NCI-H345 treated with DMSO at 0.1 percent for 48 hours (cell line): ENCODE results near the gene FLT3LG.
A peak's percentile ranks its signal among the peaks of the same experiment; 100 is the strongest.

Source experiments
- DNase-seq: peaks from one replicate; lab custom pipeline; 2025; ENCODE audit not compliant: unreplicated experiment; lab: John Stamatoyannopoulos, UW

Gene FLT3LG

DNA sequence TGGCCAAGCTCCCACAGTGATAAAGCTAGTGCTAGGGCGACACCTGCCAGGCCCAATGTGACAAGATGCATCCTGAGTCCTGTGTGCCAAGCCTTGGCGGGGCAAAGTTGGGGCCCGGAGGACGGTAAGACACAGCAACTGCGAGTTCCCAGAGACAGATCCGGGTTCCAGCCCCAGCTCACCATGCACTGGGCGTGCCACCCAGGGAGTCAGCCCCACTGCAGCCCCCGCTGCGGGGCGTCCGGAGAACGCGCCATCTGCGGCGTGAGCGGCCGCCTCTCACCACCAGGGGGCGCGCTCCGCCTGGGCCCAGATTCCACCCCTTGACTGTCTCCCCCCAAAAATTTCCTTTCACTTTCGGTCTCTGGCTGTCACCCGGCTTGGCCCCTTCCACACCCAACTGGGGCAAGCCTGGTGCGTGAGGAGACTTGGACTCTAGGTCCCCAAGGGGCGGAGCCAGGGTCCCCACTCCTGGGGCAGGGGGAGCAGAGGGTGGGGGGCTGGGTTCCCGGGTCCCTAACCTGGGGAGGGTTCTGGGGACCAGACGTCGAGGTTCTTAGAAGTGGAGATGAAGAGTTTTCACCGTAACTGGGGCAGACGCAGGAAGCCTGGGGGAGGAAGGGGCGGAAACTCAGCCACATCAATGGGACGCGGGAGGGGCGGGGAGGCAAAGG, at the start of gene FLT3LG:
FLT3LG (plus strand) TSS at position 348 of the 674 bp plus-strand sequence. CDS start 425 bp downstream, outside the sequence.
- DNase-seq, result peak; percentile 14

DNA sequence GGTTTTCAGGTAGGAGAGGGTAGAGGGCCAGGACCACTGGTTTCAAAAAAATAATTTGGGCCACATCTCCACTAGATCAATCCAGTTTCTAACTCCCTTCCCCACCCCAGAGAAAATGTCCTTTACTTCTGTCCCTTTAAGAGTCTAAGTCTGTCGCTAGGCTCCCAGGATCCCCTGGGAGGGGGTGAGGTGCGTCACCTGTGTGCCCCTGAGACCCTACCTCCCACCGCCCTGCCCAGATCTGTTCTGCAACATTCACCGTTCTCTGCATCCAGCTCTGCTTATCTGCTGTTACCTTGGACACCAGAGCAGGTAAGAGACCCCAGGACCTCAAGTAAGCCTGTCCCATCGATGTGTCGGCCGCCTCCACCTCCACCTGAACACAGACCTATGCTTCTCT, 48.8 kb upstream of the FLT3LG start, which contains the start of gene GFY:
GFY (plus strand) TSS at position 211 of the 400 bp plus-strand sequence. CDS start 1,043 bp downstream, outside the sequence.
- no peak for DNase-seq

DNA sequence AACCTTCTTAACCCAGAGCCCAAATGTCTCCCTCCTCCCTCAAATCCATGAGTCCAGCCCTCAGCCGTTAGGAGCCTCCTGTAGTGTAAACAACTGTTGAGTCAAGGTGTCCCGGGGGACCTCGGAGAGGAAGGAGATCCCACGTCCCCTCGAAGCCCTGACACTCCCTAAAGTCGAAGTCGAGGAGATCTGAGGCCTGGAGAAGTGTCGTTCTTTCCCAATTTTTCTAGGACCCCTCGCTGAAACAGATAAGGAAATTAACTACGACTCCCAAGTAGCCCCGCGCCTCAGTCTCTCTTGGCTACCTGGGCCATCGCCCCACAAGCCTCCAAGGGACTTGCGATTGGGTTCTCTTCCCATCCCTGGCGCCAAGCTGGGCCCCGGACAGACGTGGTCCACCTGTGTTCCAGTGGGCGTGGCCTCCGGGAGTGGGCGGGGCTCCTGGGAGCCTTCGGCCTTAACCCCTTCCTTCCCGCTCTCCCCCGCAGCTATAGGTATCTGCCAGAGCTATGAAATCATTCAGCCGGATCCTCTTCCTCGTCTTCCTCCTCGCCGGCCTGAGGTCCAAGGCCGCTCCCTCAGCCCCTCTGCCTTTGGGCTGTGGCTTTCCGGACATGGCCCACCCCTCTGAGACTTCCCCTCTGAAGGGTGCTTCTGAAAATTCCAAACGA, 48.0 kb upstream of the FLT3LG start:
- no peak for DNase-seq

DNA sequence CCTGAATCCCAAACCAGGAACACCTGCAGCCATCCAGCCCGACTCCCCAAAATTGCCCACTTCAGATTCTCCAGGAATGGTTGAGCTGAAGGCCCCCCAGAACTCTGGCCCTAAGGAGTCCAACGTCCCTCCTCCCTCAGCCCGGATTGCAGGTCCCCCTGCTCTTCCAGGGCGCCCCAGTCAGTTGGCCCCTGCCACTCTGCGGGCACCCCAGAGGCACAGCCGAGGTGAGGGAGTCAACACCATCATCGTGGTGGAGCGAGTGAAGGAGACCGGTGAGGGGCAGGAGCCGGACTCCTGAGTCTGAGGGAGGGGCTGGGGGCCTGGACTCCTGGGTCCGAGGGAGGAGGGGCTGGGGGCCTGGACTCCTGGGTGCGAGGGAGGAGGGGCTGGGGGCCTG, 46.7 kb upstream of the FLT3LG start:
- no peak for DNase-seq

DNA sequence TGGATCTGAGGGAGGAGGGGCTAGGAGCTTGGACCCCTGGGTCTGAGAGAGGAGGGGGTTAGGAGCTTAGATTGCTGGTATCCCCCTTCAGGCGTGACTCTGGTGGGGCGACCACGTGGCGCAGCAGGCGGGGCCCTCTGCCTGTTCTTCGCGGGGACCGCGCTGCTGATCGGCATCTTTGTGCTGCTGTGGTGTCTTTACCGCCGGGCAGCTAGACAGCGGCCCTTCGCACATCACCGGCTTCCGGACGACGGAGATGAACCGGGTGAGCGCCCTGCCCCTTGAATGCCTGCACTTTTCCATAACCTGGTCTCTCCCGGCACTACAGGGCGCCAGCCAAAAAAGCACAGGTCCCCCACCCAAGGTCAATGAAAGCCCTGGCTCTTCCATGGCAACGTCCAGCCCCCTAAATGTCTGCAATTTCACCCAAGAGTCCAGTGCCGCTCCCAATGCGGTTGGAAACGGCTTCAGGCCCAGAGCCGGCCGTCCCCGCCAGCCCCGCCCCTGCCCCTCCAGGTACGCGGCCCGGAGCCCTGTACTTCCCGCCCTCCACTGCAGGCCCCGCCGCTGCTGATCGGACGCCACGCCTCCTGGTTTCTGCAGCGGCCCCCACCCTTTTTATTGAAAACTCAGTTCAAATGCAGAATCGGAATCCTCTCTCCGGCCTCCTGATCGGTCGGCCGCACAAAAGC, 46.0 kb upstream of the FLT3LG start:
- no peak for DNase-seq

- DNase-seq, result no peak
Observed at GRCh38 chr19:49428547-49429451, 45.2 kb upstream of the FLT3LG start.

DNA sequence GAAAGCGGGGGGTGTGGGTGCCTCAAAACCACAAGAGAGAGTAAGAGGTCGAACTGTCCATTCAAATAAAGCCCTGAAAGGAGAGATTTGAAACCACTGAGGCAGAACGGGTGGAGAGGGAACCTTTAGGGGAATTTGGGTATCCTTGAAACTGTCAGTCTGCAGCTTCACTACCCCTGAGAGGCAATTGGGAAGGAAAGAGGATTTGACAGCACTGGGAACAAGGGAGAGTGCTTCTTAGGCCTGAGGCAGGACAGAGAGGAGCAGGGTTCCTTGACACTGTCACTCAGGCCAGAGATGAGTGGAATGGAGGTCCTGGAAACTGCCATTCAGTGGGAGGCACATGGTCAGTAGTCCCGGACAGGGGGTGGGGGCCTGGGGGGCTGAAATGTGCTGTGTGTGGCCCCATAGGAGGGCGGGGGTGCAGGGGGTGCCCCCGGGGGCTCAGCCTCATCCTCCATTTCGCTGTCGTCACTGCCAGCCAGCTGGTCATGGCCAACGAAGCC, 43.8 kb upstream of the FLT3LG start:
- no peak for DNase-seq

GRCh38 chr19:49430678-49431329, 43.2 kb upstream of the FLT3LG start:
- DNase-seq, result no peak

GRCh38 chr19:49431330-49431749, 42.7 kb upstream of the FLT3LG start:
- DNase-seq, result no peak

DNA sequence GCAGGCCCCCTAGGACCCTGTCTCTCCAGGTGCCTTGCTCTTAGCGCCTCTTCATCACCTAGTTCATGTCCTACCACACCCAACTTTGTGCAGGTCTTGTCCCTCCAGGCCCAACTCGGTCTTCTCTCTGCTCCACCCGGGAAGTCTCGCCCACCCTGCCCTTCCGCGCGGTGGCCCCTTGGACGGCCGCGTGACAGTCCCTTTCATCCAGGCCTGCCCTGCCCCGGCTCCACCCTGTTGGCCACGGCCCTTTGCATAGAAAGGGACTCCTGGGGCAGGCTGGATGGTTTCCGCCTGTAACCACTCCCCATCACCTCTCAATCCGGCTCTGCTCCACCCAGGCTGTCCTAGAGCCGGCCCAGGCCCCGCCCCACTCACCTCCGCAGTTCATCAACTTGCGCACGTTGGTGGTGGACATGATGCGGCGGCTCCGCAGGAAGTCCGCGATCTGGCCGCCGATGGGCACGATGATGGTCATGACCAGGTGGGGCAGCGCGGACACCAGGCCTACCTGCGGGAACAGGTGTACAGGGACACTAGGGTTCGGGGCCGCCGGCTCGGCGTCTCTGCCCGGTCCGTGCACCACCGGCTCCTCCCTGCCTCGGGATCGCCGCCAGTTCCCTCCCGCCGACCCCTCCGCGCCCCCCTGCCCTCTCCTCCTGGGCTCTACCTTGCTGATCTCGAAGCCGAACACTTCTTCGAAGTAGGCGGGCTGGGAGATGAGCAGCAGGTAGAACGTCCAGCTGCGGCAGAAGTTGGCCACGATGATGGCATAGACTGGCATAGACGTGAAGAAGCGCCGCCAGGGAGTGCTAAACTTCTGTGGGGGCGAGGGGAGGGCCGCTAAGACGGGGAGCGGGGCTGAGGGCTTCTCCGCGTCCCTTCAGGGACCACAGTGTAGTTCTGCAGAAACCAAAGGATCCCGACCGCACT, 41.6 kb upstream of the FLT3LG start:
- no peak for DNase-seq

DNA sequence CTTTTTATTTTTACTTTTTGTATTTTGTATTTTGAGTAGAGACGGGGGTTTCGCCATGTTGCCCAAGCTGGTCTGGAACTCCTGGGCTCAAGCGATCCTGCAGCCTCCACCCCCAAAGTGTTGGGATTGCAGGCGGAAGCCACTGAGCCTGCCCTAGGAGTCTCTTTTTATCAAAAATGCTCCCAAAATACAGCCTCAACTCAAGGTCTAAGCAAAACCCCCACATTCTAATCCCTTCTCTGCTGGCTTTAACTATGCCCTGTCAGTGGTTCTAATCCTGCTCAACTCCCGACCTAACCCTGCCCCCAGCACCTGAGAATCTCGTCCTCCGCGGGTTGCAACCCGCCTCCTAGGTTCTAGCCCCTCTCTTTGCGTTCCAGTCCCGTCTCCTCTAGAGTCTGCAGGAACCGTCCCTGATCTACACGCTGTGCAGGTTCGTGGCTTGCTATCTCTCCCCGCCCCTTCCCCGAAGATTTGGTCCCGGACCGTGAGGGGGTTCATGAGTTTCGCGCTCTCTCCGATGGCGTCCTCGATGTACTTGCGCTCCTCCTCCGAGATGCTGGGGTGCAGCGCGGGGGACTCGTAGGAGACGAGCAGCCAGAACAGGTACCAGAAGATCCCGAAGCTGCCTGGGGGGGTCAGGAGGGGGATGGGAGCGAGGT, 40.6 kb upstream of the FLT3LG start:
- DNase-seq, result no peak

DNA sequence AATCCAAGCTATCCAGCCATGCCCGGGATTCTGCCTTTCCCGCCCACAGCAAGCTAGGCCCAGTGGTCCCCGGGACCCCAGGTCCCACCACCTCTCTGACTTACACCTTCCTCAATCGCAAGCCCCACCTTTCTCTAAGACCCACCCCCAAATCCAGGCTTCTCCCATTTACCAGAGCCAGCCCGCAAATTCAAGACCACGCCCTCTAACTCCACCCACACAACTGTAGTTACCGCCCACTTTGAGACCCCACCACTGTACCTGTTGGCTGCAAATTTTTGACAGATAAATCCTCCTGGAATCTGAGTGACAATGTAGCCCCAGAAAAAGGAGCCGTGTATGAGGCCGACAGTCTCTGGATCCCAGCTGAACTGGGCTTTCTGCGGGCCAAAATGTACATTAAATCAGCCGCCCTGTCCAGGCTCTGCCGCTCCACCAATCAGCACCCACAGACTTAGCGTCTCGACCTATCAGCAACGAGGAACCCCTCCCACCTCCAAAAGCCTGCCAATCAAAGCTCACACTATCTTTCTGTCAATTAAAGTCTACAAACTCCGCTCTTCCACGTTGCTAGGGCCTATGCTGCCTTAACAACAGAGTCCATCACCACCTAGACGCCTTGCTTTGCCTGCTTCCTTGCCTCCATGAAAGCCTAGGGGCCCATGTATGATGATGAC, 39.0 kb upstream of the FLT3LG start:
- no peak for DNase-seq

DNA sequence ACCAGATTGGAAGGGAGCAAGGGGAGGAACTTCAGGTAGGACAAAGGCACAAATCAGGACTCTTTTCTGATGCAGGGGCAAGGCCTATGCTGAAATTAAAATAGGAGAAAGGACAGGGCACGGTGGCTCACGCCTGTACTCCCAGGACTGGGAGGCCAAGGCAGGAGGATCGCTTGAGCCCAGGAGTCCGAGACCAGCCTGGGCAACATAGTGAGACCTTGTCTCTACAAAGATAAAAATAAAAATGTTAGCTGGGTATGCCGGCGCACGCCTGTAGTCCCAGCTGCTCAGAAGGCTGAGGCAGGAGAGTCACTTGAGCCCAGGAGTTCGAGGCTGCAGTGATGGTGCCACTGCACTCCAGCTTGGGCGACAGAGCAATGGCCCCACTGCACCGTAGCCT, 38.3 kb upstream of the FLT3LG start:
- DNase-seq, result no peak

GRCh38 chr19:49436381-49437017, 37.5 kb upstream of the FLT3LG start:
- no peak for DNase-seq

DNA sequence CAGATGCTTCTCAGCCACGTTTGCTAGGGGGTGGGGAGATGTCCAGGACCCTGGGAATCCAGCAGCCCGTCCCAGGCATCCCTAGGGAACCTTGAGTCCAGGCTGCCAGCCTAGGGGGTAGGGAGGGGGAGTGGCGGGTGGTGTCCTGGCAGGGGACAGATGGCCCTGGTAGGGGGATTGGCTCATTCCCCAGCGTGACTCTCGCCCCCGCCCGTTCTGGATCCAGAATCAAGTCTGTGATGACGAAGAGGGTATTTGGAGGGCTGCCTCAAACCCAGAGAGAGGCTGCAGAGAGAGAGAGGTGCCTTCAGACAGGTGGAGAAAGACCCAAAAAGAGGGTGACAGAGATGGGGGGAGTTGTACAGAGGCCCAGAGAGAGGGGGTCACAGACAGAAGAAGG, 36.8 kb upstream of the FLT3LG start:
- no peak for DNase-seq

- no peak for DNase-seq
Observed at GRCh38 chr19:49438261-49438660, 35.8 kb upstream of the FLT3LG start.

- DNase-seq, result no peak
Observed at GRCh38 chr19:49439836-49440235, 34.2 kb upstream of the FLT3LG start.
